Measurements from ENCODE around the gene ATP1A4. TPM values are rescaled to one million over a fixed set of nuclear protein-coding genes. Genes with fewer than 3 reads are reported as not detected.

The ATP1A4 gene
- total RNA-seq, 1 donor: not detected

GRCh38 chr1:160178731-160179130 lies 27.3 kb downstream of the ATP1A4 start:
- TF ChIP-seq CTCF (IDR thresholded peaks at IDR 0.05; ENCODE audit: insufficient read depth, low read length): no peak
- DNase-seq (ENCODE audit: low read depth): no peak
- no peak overlapping the region for H3K4me3 ChIP-seq (ENCODE audit: low read depth, low read length)

GRCh38 chr1:160179336-160179735 lies 27.9 kb downstream of the ATP1A4 start:
- H3K4me3 ChIP-seq (ENCODE audit: low read depth, low read length): no peak overlapping the region
- no peak for TF ChIP-seq CTCF (IDR thresholded peaks at IDR 0.05; ENCODE audit: insufficient read depth, low read length)
- no peak for DNase-seq (ENCODE audit: low read depth)

GRCh38 chr1:160186246-160186645 lies 34.8 kb downstream of the ATP1A4 start:
- TF ChIP-seq CTCF (IDR thresholded peaks at IDR 0.05; ENCODE audit: insufficient read depth, low read length): no peak
- no peak overlapping the region for H3K4me3 ChIP-seq (ENCODE audit: low read depth, low read length)
- no peak for DNase-seq (ENCODE audit: low read depth)

GRCh38 chr1:160186729-160187128 lies 35.3 kb downstream of the ATP1A4 start:
- no peak overlapping the region for H3K4me3 ChIP-seq (ENCODE audit: low read depth, low read length)
- TF ChIP-seq CTCF (IDR thresholded peaks at IDR 0.05; ENCODE audit: insufficient read depth, low read length): no peak
- no peak for DNase-seq (ENCODE audit: low read depth)

GRCh38 chr1:160187407-160187806 lies 36.0 kb downstream of the ATP1A4 start:
- no peak for DNase-seq (ENCODE audit: low read depth)
- no peak overlapping the region for H3K4me3 ChIP-seq (ENCODE audit: low read depth, low read length)
- TF ChIP-seq CTCF (IDR thresholded peaks at IDR 0.05; ENCODE audit: insufficient read depth, low read length): no peak

- no peak for TF ChIP-seq CTCF (IDR thresholded peaks at IDR 0.05; ENCODE audit: insufficient read depth, low read length)
- DNase-seq (ENCODE audit: low read depth): no peak
- H3K4me3 ChIP-seq (ENCODE audit: low read depth, low read length): no peak overlapping the region
Measured at GRCh38 chr1:160188341-160188740, 36.9 kb downstream of the ATP1A4 start.

All from fibroblast of the aortic adventitia (primary cell).